ENCODE measurements around the gene DGCR2. TPM values are rescaled to one million over a fixed set of nuclear protein-coding genes. Genes with fewer than 3 reads are reported as not detected.
"Not testable (repeated sequence)": the region's sequence is repeated elsewhere in the genome, so short reads cannot be mapped to it uniquely, and the experiment has no call there.

DGCR2 gene
- total and polyA plus RNA-seq, 3 experiments from 2014 or later, result 26.9 to 51.7 (median 28.4) TPM

GRCh38 chr22:19030889-19031252 lies 91.3 kb downstream of the DGCR2 start:
- H3K4me3 ChIP-seq (ENCODE audit: low read length); H3K36me3 Mint-ChIP-seq; H3K27ac Mint-ChIP-seq; H3K9me3 Mint-ChIP-seq; H3K27ac ChIP-seq (ENCODE audit: low read depth, low read length); POLR2A ChIA-PET; H3K36me3 ChIP-seq (ENCODE audit: insufficient read depth, low read length); H3K27me3 ChIP-seq (ENCODE audit: insufficient read depth, low read length, poor library complexity, severe bottlenecking); H3K4me1 ChIP-seq (ENCODE audit: insufficient read depth, low read length); H3K4me1 Mint-ChIP-seq; H3K4me3 Mint-ChIP-seq; H3K9me3 ChIP-seq (ENCODE audit: low read length); DNase-seq; CTCF ChIA-PET: not testable (repeated sequence)
- H3K27me3 Mint-ChIP-seq, result peaks cover 11 to 15% of the 10 kb centered on the region in 2 donors

GRCh38 chr22:19030226-19030888 lies 91.9 kb downstream of the DGCR2 start:
- H3K4me1 ChIP-seq (ENCODE audit: insufficient read depth, low read length); H3K9me3 Mint-ChIP-seq; CTCF ChIA-PET; H3K4me1 Mint-ChIP-seq; H3K4me3 Mint-ChIP-seq; H3K36me3 ChIP-seq (ENCODE audit: insufficient read depth, low read length); H3K36me3 Mint-ChIP-seq; H3K27ac ChIP-seq (ENCODE audit: low read depth, low read length); H3K4me3 ChIP-seq (ENCODE audit: low read length); H3K27me3 ChIP-seq (ENCODE audit: insufficient read depth, low read length, poor library complexity, severe bottlenecking); DNase-seq; H3K9me3 ChIP-seq (ENCODE audit: low read length); POLR2A ChIA-PET: not testable (repeated sequence)
- H3K27ac Mint-ChIP-seq, result peak overlapping the region in 1 of 8 donors; percentile 50
- H3K27me3 Mint-ChIP-seq, result peaks cover 11 to 15% of the 10 kb centered on the region in 2 donors

- H3K4me3 ChIP-seq (ENCODE audit: low read length); H3K9me3 Mint-ChIP-seq; H3K36me3 ChIP-seq (ENCODE audit: insufficient read depth, low read length); H3K4me3 Mint-ChIP-seq; H3K27ac Mint-ChIP-seq; CTCF ChIA-PET; H3K4me1 ChIP-seq (ENCODE audit: insufficient read depth, low read length); DNase-seq; H3K36me3 Mint-ChIP-seq; H3K27me3 ChIP-seq (ENCODE audit: insufficient read depth, low read length, poor library complexity, severe bottlenecking); POLR2A ChIA-PET; H3K27ac ChIP-seq (ENCODE audit: low read depth, low read length); H3K4me1 Mint-ChIP-seq; H3K9me3 ChIP-seq (ENCODE audit: low read length): not testable (repeated sequence)
- H3K27me3 Mint-ChIP-seq, result peaks cover 15% of the 10 kb centered on the region in 2 donors
Measured at GRCh38 chr22:19029113-19030103, 92.8 kb downstream of the DGCR2 start.

- H3K9me3 Mint-ChIP-seq; H3K36me3 ChIP-seq (ENCODE audit: insufficient read depth, low read length); H3K4me1 Mint-ChIP-seq; DNase-seq; H3K9me3 ChIP-seq (ENCODE audit: low read length); H3K4me1 ChIP-seq (ENCODE audit: insufficient read depth, low read length); H3K4me3 ChIP-seq (ENCODE audit: low read length); H3K36me3 Mint-ChIP-seq; H3K4me3 Mint-ChIP-seq; H3K27me3 ChIP-seq (ENCODE audit: insufficient read depth, low read length, poor library complexity, severe bottlenecking); CTCF ChIA-PET; POLR2A ChIA-PET; H3K27ac ChIP-seq (ENCODE audit: low read depth, low read length): not testable (repeated sequence)
- H3K27ac Mint-ChIP-seq, result peak overlapping the region in 1 of 8 donors; percentile 33
- H3K27me3 Mint-ChIP-seq, result peaks cover 15 to 19% of the 10 kb centered on the region in 2 donors
Measured at GRCh38 chr22:19028060-19028455, 94.2 kb downstream of the DGCR2 start.

- DNase-seq; H3K4me3 ChIP-seq (ENCODE audit: low read length); H3K9me3 ChIP-seq (ENCODE audit: low read length); H3K4me1 ChIP-seq (ENCODE audit: insufficient read depth, low read length); H3K4me1 Mint-ChIP-seq; H3K4me3 Mint-ChIP-seq; H3K36me3 Mint-ChIP-seq; H3K27ac ChIP-seq (ENCODE audit: low read depth, low read length); H3K36me3 ChIP-seq (ENCODE audit: insufficient read depth, low read length); POLR2A ChIA-PET; H3K9me3 Mint-ChIP-seq; H3K27me3 ChIP-seq (ENCODE audit: insufficient read depth, low read length, poor library complexity, severe bottlenecking); CTCF ChIA-PET: not testable (repeated sequence)
- H3K27me3 Mint-ChIP-seq, result peaks cover 19 to 20% of the 10 kb centered on the region in 2 donors
- H3K27ac Mint-ChIP-seq, result peak overlapping the region in 1 of 8 donors; percentile 26
Measured at GRCh38 chr22:19027371-19028059, 94.7 kb downstream of the DGCR2 start.

GRCh38 chr22:19026080-19026479 lies 96.1 kb downstream of the DGCR2 start:
- H3K9me3 ChIP-seq (ENCODE audit: low read length); CTCF ChIA-PET; H3K36me3 Mint-ChIP-seq; H3K4me1 Mint-ChIP-seq; H3K27me3 ChIP-seq (ENCODE audit: insufficient read depth, low read length, poor library complexity, severe bottlenecking); H3K4me3 ChIP-seq (ENCODE audit: low read length); DNase-seq; POLR2A ChIA-PET; H3K27ac ChIP-seq (ENCODE audit: low read depth, low read length); H3K36me3 ChIP-seq (ENCODE audit: insufficient read depth, low read length); H3K4me1 ChIP-seq (ENCODE audit: insufficient read depth, low read length); H3K4me3 Mint-ChIP-seq; H3K9me3 Mint-ChIP-seq; H3K27ac Mint-ChIP-seq: not testable (repeated sequence)
- peaks cover 21 to 27% of the 10 kb centered on the region in 2 donors for H3K27me3 Mint-ChIP-seq

GRCh38 chr22:19024956-19025489 lies 97.2 kb downstream of the DGCR2 start:
- H3K36me3 Mint-ChIP-seq; H3K27me3 ChIP-seq (ENCODE audit: insufficient read depth, low read length, poor library complexity, severe bottlenecking); CTCF ChIA-PET; DNase-seq; H3K27ac ChIP-seq (ENCODE audit: low read depth, low read length); H3K27ac Mint-ChIP-seq; H3K4me1 ChIP-seq (ENCODE audit: insufficient read depth, low read length); H3K9me3 Mint-ChIP-seq; H3K4me1 Mint-ChIP-seq; POLR2A ChIA-PET; H3K9me3 ChIP-seq (ENCODE audit: low read length); H3K4me3 Mint-ChIP-seq; H3K36me3 ChIP-seq (ENCODE audit: insufficient read depth, low read length); H3K4me3 ChIP-seq (ENCODE audit: low read length): not testable (repeated sequence)
- peaks cover 21 to 35% of the 10 kb centered on the region in 2 donors for H3K27me3 Mint-ChIP-seq

GRCh38 chr22:19023931-19024330 lies 98.3 kb downstream of the DGCR2 start:
- H3K36me3 ChIP-seq (ENCODE audit: insufficient read depth, low read length); H3K27ac ChIP-seq (ENCODE audit: low read depth, low read length); H3K4me1 ChIP-seq (ENCODE audit: insufficient read depth, low read length); DNase-seq; H3K27ac Mint-ChIP-seq; POLR2A ChIA-PET; H3K36me3 Mint-ChIP-seq; CTCF ChIA-PET; H3K4me1 Mint-ChIP-seq; H3K4me3 Mint-ChIP-seq; H3K4me3 ChIP-seq (ENCODE audit: low read length); H3K9me3 Mint-ChIP-seq; H3K9me3 ChIP-seq (ENCODE audit: low read length): not testable (repeated sequence)
- H3K27me3 Mint-ChIP-seq, result peaks cover 30 to 36% of the 10 kb centered on the region in 2 donors
- peaks cover 19% of the 10 kb centered on the region for H3K27me3 ChIP-seq (ENCODE audit: insufficient read depth, low read length, poor library complexity, severe bottlenecking)
